Measurements from ENCODE around the gene PLXDC2.

Gene PLXDC2

DNA sequence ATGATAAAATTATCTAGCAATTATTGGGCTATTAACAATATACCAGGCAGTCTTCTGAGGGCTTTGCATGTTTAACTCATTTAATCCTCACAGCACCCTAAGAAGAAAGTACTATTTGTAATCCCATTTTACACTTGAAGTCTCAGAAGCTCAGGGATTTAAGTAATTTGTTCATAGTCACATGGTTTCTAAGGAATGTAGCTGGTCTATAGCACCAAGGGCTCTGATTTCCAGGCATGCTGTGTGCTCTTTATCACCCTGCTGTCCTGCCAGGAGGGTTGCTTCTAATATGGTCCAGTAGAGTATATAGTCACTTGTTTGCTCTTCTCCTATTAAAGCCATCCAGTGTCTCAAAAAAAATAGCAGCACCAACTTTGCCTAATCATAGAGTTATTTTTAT lies 417.2 kb downstream of the PLXDC2 start:
- no peak for DNase-seq

DNA sequence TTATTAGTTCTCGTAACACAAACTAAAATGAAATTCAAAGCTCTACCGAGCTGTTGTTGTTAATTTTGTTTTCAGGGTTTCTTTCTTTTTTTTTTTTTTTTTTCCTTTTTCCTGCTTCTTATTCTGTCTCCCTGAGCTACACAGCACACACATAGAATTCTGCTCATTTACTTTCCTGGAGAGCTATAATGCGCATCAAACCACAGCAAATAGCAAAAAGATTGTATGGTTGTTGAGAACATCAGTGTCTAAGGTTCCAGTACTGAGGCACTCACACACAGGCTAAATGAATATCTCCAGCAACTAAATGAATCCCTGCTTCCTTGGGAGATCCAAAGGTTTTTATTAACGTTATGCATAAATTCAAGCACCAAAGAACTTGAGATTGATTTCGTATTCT lies 418.3 kb downstream of the PLXDC2 start:
- DNase-seq = no peak

DNA sequence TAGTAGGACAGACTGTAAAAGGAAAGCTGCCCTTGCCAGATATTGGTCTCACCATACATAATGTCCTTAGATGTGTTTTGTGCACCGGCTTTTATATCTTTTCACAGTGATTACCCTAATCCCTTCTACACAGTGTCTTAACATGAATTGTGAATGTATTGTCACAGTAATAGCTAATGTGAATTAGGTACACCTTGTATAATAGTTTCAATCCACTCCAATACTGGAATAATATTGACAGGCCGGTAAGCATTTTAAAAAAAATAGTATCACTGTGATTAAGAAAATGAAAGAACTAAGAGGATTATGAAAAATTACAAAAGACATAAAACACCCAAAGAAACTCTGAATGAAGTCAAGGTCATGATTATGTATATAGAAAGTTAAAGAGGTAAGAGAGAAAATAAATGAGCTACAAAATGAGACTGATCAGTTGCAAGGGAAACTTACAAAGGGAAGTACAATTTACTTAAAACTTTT lies 420.9 kb downstream of the PLXDC2 start:
- no peak for DNase-seq

DNA sequence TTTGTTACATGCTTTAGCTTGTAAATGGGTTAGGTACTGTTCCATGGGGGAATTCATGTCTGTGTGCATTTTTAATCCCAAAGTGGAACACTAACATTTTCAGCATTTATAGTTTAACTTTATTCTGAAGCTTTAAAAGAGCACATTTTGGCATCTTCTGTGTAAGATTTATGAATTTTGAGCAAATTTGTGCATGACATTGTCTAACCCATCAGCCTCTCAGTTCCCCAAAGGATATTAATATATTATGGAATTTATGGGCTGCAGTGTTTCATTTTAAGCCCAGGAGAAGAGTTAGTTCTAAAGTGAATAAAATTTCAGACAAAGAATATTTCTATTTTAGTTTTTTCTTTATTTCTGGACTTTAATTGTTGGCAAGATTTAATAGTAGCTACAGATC lies 421.4 kb downstream of the PLXDC2 start:
- no peak for DNase-seq

DNA sequence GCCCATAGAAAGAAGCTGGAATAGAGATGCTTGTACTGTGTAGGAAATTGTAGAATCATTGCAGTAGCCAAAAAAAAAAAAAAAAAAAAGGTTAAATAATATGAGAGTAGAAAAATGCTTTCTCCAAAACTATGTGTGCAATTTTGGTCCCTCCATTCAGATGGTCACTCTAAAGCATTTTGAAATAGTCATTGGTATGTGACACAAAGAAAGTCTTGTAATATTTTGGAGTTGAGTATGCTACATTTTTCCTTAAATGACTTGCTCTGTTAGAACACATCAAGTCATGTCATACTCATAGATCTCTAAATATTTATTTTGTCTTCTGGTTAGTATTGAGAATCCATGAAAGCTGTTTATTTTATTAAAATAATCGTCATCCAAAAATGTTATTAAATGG lies 424.4 kb downstream of the PLXDC2 start:
- DNase-seq = no peak

DNA sequence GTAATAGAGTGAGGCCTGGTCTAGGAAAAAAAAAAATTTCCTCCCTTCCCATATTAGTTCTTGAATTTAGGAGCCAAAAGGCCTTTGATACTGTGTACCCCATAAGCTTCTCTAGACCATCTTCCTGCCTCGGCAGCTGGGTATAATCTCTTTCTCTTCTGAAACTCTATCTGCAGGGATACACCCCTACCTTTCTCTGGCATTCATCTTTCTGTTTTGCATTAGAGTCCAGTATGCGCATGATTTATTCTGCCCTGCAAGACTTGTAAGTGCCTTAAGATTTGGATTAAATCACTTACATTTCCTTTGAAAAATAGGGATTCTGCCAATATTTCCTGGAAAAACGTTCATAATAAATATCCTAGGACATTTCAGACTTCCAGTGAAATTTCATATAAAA lies 431.2 kb downstream of the PLXDC2 start:
- no peak for DNase-seq

DNA sequence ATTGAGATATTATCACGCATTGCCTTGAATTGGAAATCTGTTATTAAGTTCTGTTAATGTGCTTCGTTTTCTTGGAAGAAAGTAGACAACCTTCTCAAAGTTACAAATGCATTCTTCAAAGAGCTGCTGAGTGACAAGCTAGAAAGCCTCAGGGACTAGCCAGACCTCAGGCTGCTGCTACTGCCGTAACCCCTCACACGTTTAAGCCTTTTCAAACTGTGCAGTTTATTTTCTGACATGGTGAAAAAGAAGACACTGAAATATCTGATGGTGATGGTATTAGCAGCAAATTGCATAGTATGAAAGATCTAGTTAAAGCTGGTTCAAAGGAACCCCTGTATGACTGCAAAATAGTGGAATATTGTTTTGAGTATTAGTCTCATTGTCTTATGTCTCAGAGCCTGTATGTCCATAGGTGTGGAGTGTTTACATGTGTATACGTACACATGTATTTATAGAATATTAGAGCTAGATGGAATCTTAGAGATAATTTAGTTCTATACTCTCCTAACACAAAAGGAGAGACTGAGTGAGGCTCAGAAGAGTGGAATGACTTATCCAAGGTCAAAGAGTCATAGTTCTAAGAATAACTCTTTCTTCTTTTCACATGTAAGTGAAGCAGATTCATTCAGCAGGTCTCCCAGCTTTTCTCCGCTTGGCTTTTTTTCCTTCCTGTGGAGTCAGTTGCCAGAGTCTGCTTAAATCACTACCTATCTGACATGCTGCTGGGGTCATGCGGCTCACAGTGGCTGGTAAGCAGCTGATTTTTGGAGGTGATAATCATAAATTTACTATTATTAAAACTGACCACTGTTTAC lies 431.9 kb downstream of the PLXDC2 start:
- DNase-seq = no peak

DNA sequence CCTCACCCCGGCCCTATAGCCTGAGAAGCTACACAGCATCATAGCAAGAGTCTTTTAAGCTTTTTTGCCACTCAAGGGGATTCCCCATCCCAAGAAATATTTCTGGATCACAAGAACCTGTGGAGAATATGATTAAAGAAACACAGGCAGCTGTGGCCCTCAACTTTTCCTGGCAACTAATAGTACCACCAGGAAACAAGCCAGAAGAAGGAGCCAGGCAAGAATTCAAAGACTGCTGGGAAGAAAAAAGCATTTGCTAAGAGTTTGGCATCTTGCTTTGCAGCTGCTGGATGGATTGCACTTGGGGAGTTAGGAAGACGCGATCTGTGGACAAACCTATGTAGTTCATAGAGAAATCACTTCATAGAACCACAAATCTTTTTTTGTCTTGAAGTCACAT lies 437.8 kb downstream of the PLXDC2 start:
- DNase-seq = no peak

DNA sequence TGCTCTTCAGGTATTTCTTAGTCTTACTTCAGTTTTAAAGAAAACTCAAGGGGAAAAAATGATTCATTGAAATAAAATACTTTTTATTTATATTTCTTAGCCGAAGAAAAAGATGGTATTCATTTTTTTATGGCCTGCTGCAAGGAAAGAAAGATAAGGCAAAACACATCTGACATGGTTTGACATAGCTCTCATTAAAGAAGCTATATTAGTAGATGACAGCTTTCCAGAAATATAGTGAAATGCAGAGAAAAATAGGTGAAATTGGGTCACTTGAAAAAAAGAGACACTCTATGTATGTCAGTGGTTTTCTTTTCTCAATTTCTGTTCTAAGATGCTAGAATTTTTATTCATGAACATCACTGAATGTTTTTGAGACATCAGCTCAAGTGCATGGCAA lies 438.3 kb downstream of the PLXDC2 start:
- DNase-seq = no peak

DNA sequence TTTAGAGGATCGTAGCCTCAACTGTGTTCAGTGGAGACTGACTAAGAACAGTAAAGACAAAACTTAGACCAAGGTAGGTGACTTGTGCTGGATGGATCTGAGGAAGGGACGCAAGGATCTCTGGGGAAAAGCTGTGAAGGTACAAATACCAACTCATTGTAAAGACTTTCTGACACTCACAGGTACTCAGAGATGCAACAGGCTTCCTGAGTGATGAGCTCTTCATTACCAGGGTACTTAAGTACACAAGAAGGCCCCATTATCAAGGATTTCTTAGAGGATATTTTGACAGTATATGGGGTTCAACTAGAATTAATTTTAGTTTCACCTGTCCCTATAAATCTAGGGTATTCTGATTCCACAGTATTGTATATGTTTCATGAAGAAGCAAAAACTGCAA lies 440.7 kb downstream of the PLXDC2 start:
- no peak for DNase-seq

DNA sequence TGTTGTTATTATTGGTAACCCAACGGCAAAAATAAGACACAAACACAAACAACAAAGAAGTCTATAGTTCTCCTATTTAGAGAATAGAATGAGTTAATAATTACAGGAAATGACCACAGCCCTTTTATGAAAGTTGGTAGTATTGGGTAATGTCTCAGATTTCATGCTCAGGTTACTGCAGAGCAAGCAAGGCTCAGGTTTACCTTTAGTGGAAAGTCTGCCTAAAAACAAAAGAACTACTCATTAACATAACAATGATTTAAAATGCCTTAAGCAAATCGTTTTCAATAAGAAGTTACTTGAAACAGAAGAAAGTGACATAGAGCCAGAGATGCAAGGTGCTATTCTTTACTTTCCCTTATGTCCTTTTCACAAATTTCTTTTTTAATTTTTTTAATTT lies 441.2 kb downstream of the PLXDC2 start:
- DNase-seq = no peak

DNA sequence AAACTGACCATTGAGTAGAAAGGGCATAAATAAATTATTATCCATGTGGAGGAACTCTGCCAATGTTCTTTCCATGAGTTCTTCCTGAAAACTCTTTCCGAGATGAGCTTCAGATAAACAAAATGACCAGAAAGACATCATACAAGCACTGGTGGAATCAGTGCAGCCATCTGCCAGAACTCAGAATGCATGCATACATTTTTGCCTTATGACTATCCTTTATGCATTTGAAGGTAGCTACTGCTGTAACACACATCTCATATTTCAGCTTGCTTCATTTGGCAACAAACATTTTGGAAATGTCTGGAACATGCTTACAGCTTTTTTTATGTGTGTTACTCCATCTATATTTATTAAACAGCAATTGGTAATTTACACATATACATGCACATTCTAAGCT lies 448.9 kb downstream of the PLXDC2 start:
- DNase-seq = no peak

DNA sequence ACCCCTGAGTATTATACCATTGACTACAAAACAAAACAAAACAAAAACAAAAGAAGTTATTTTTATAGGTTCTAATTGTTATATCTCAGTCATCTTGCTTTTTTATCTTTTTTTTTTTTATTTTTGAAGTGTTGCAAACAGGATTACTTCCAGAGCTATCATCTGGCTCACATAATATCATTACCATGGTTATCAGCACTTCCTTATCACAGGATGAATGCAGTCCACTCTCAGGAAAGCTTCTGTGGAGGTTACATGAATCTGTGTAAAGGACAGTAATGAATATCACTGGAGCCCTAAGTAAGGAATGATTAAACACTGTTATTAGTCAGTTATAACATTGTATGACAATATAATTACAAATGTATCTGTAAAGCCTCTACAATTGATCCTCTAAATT lies 451.5 kb downstream of the PLXDC2 start:
- DNase-seq = no peak

DNA sequence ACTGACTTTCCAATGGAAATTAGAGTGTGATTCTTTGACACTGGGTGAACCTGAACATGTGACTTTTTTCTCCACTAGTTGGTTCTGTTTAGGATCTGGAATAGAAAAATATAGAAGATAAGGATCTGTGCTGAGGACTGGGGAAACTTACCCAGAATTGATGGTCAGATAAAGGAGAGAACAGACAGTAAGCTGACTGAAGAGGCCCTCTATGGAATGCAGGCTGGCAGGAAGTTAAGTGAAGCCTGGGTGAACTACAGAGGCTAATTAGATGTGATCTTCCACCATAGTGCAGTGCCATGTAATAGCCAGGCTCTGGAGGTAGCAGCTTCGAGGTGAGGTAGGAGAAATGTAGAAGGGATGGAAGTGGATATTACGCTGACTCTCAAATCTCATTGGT lies 455.3 kb downstream of the PLXDC2 start:
- DNase-seq = no peak

DNA sequence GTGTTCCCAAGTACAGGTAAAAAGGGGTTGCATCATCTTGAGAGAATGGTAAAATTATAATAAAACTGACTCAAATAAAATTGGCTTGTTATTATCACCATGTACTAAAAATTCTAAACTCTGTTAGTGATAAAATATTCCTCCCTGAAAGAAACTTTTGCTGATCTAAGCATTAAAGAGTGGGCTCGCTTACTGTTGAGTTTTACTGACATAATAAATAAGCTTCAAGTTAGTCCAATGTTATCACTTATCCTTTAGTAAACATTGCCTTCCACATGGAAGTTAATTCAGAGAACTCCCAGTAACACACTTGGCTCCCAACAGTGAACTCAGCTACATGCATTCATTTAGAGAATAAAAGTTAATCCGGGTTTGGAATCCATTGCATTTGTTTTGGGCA lies 456.4 kb downstream of the PLXDC2 start:
- DNase-seq = no peak

DNA sequence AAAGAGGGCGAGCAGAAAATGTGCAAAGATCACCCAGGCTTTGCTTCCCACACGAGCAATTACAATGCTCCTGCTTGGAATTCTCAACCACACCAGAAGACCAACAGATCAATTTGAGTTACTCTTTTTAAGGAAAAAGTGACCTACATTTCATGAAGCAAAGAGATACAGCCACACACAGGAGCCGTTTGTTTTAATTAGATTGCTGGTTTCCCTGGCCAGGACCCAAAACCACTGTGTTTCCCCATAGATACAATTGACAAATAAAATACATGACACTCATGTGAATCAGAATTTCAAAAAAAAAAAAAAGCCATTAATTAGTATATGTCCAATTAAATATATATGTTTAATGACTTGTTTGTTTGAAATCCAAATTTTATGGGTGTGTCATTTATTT lies 458.3 kb downstream of the PLXDC2 start:
- DNase-seq = no peak

DNA sequence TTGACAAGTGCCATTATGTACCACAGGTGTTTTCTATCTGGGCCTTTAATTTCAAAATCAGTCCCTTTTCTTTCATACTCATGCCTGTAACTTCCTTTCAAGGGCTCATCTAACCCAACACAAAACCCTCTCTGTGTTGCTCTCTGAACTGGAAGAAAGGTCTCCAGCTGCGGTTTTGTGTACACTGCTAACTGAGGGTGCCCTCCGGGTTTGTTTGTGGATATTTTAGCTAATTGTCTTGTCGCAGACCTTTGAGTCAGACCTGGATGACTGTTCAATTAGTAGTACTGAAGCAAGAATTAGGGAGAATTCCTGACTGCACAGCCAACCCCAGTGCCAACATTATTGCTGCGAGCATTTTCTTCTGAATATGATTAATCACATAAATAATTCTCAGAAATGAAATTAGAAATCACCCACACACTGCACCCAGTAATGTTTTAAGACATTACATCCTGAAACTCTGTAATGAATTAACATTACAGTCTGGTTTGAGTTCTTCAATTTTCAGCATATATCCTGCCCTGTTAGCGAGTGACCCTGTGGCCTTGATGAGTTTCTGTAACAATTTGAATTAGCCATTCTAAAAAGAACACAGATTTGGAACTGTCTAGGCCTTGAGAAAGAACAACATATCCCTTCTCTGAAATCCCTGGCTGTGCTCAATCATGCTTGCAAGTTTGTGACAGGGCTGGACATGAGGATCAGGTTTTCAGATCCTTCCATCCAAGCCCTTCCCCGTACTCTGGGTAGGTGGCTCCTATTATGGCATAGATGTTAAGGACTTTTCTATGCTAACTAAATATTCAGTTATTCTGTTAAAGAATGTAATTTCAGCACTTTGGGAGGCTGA lies 460.1 kb downstream of the PLXDC2 start:
- no peak for DNase-seq

DNA sequence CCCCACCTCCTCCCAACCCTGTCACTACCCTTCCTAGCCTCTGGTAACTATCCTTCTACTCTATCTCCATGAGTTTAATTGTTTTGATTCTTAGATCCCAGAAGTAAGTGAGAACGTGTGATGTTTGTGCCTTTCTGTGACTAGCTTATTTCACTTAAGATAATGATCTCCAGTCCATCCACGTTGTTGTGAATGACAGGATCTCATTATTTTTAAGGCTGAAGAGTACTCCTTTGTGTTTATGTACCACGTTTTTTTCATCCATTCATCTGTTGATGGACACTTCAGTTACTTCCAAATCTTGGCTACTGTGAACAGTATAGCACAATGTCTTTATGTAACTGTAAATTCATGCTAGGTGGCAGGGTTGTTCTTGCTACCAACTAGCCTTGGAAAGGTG lies 461.6 kb downstream of the PLXDC2 start:
- DNase-seq = no peak

DNA sequence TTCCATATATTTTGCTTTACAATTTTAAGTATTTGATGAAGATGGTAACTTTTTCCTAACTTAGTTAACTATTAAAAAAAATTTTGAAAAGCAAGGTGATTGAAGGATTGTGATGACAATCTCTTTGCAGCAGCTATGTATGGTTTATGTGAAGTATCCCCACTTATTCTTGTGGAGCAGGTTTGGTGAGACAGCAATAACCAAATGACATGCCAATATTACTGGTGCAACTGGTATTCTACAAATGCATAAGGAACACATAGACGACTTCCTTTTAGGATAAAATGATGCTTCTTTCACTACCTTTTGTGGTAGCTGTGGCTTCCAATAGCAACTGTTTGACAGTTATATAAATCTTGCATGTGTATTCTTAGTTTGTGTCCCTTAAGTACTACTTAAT lies 465.3 kb downstream of the PLXDC2 start:
- no peak for DNase-seq

DNA sequence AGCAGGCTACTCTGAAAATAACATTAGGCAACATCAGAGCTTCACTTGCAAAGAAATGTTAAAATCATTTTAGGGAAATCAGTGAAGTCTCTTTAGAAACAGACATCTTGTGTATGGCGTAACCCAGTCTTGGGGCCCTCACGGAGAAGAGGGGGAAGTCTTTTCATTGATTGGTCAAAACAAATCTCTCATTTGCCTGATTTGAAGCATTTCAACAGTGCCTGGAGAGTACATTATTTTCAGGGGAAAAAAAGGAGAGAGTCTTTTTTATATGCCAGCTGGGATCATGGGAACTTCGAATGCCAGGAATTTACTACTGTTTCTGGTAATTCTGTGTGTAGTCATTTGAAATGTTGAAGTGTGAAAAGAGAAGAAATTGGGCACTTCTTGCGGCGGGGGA lies 471.4 kb downstream of the PLXDC2 start:
- no peak for DNase-seq

DNA sequence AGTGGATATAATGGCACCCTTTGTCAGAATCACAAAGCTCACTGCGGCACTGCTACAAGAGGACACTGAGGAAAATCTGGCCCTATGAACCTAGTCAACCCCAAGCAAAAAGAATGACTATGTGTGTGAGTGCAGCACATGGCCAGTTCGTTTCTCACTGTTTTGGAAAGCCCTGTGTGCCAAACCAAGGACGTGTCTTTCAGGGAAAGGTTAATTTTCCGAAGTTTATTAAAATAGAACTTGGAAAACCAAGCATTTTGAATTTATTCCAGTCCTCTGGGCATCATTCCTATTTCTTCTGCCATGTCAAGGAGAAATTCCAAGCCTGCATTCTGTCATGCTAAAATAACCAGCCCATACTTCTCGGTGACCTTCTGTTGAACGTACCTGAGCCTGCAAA lies 471.8 kb downstream of the PLXDC2 start:
- DNase-seq = no peak

DNA sequence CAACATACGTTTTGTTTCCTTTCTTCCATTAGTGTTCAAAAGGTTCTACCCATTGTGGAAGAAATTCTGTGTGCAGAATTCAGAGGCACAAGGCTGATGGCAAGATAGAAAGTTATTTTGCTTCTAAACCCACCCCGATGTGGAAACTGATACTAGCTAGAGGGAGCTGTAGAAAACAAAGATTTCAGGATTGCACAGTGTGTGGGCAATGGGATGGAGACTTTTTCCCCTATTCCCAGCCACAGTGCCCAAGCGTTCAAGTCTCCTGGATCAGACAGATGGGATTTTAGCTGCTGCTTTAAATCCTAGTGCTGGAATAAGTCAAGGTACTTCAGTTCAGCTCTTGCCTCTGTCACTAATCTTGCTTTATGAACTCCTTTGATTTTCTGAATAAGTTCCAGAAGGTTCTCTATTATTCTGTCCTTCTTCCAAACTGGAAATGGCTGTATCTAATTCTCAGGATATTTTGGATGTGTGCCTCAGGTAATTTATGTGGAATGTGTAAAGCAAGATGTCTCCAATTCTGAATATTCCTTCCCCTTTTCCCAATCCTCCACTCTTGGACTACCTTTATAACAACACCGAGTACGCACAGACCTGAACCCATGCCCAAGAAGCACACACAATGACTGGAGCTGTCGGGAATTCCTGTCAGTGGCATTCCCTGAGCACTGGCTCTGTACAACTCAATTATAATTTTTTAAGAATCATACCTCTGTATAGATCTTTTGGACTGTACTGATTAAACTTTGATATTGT lies 473.0 kb downstream of the PLXDC2 start:
- DNase-seq = no peak

DNA sequence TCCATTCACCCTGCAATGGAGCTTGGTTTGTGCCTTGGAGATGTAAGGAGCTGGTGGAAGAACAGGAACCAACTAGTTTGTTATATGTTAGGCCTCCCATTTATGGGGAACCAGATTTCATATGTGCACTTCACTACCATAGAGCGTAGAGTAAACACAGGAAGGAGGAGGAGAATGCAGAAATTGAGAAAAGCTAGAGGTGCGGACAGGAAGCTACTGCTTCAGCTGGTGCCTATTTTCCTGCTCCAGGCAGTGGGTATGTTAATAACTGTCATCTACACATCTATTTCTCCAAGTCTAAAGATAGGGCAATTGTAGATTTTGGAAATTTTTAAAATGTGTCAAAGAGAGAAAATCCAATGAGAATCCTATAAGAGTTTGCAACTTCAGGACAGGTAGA lies 482.2 kb downstream of the PLXDC2 start:
- DNase-seq = no peak

Measured in stimulated activated CD4-positive, alpha-beta T cell treated with anti-CD3 and anti-CD28 coated beads, Interleukin-4, amount 100 ng/mL, for 24 hours (primary cell).